Measurements from ENCODE around the gene FZD1.

FZD1 gene

DNA sequence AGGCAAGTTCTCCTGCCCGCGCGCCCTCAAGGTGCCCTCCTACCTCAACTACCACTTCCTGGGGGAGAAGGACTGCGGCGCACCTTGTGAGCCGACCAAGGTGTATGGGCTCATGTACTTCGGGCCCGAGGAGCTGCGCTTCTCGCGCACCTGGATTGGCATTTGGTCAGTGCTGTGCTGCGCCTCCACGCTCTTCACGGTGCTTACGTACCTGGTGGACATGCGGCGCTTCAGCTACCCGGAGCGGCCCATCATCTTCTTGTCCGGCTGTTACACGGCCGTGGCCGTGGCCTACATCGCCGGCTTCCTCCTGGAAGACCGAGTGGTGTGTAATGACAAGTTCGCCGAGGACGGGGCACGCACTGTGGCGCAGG is 1.4 kb downstream of the FZD1 start:
- DNase-seq, result no peak

DNA sequence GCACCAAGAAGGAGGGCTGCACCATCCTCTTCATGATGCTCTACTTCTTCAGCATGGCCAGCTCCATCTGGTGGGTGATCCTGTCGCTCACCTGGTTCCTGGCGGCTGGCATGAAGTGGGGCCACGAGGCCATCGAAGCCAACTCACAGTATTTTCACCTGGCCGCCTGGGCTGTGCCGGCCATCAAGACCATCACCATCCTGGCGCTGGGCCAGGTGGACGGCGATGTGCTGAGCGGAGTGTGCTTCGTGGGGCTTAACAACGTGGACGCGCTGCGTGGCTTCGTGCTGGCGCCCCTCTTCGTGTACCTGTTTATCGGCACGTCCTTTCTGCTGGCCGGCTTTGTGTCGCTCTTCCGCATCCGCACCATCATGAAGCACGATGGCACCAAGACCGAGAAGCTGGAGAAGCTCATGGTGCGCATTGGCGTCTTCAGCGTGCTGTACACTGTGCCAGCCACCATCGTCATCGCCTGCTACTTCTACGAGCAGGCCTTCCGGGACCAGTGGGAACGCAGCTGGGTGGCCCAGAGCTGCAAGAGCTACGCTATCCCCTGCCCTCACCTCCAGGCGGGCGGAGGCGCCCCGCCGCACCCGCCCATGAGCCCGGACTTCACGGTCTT is 1.9 kb downstream of the FZD1 start:
- DNase-seq, result no peak

- no peak for DNase-seq
Measured at GRCh38 chr7:91266689-91267090, 2.5 kb downstream of the FZD1 start.

DNA sequence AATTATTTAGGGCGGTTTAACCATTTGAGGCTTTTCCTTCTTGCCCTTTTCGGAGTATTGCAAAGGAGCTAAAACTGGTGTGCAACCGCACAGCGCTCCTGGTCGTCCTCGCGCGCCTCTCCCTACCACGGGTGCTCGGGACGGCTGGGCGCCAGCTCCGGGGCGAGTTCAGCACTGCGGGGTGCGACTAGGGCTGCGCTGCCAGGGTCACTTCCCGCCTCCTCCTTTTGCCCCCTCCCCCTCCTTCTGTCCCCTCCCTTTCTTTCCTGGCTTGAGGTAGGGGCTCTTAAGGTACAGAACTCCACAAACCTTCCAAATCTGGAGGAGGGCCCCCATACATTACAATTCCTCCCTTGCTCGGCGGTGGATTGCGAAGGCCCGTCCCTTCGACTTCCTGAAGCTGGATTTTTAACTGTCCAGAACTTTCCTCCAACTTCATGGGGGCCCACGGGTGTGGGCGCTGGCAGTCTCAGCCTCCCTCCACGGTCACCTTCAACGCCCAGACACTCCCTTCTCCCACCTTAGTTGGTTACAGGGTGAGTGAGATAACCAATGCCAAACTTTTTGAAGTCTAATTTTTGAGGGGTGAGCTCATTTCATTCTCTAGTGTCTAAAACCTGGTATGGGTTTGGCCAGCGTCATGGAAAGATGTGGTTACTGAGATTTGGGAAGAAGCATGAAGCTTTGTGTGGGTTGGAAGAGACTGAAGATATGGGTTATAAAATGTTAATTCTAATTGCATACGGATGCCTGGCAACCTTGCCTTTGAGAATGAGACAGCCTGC is 3.1 kb downstream of the FZD1 start:
- DNase-seq, result no peak

- no peak for DNase-seq
Measured at GRCh38 chr7:91270372-91270771, 6.1 kb downstream of the FZD1 start.

DNA sequence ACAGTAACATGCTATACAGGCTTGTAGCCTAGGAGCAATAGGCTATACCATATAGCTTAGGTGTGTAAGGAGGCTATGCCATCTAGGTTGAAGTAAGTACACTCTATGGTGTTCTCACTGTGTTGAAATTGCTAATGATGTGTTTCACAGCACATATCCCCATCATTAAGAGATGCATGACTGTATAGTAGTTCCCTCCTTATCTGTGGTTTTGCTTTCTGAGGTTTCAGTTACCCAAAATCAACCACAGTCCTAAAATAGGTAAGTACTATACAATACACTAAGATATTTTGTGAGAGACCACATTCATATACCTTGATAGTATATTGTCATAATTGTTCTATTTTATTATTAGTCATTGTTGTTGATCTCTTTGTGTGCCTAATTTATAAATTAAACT is 12.7 kb downstream of the FZD1 start:
- no peak for DNase-seq

DNA sequence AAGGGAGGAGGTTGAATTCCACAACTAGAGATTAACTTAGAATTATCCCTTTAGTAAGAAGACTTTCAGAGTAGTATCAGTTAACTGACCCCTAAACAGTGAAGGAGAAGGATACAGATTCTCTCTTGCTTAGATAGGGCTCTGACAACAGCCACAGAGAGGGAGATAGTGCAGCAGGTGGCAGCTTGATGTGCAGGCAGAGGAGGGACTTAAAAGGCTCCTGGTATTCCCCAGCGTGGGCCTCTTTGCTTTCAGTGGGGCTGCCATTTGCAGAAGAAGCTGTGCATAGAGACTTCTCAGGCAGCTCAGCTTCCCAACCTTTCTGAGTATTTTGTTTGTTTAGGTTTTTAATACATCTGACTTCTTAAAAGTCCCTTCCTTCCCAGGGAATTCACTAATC is 16.0 kb downstream of the FZD1 start:
- no peak for DNase-seq

DNA sequence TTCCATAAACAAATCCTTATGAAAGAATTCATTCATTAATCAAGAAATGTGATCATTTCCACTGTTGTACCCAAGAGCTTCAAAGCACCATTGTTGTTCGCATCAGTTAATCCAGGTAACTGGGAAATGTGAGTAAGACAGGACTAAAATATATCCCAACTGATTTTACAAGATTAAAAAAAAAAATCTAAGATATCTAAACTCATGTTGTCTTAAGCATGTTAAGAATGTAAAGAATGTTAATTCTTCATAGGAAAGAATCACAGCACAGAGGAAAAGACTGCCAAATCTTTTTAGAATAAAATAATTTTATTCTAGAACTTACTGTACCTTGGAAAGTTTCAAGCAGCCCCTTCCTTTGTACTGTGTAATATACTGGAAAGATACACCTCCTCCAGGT is 16.4 kb downstream of the FZD1 start:
- DNase-seq, result no peak

DNA sequence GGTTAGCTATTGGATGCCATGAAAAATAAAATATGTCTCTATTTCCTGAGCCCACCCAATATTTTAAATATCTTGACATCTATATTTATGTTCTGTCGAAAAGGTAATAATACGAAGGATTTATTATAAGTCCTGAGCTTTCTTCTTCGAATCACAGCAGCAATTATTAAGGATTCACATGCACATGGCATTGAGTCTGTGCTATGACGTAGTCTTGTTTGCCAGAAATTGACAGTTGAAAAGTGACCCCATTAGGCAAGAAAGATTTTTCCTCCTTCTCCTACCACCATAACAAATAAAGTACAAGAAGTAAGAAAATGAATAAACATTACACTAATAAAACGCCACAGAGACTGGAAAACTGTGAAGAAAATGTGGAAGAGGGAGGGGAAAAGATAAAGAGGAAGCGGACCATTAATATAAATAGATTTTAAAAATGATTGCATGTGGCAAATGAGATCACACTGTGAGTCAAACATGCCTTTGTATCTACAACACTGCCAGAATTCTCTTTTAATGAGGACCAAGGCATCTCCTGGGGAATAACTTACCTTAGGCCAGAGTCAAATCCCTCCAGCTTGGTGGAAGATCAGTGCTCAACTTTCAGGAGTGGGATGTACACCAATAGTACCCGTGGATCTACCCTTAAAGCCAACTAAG is 21.6 kb downstream of the FZD1 start:
- no peak for DNase-seq

- DNase-seq, result peak; percentile 72
Measured at GRCh38 chr7:91286432-91286831, 22.2 kb downstream of the FZD1 start.

DNA sequence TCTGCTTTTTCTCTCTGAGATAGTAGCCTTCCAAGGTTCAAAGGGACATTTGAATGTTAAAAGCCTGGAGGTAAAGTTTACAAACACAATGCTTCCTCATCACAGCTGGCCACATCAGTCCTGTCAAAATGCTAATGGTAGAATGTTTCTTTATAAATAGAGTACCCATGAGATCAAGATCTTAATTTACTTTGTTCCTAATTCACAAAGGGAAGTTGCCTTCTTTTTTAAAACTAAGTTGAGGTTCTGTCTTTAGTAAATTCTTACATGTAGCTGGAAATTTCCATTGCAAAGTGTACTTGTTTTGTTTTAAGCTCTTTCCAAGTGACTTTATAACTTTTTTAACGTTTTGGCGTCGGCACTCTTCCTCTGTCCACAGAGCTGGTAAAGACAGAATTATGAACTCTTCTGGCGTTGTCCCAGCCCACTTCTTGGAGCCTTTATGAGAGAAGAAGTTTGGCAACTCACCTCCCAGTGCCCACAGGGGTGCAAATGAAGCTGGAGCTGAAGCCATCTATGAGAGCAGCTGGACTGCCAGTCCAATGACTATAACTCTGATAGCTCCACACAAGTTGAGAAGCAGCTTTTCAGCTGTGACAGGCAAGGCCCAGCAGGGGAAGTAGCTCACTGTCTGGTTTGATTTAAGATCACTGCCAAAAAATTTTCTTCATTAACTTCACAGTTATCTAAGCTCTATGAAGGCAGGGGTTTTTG is 23.3 kb downstream of the FZD1 start:
- DNase-seq, result no peak

DNA sequence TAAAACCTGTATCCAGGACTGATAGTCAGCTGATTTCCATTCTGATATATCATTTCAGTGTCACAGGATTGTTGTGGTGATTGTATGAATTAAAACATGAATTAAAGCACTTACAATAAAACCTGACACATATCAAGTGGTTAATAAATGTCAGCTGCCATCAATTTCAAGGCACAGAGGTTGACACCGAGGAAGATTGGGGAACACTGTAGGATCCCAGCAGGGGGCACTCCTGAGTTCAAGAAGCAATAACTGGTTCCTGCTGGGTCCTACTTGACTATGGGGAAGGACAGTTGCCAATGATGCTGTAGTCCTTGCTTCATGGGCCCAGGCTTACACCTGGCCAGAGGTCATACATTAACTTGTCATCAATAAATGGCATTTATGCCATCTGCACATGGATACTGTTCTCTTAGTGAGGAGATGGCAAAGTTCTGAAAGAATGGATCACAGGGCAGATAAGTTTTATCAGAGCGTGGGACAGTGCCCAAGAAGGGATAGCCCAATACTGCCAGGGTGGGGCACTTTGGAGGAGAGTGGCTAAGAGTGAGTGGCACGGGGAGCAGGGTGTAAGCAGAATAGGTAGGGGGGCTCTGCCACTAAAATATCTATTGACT is 24.1 kb downstream of the FZD1 start:
- DNase-seq, result no peak

- DNase-seq, result no peak
Measured at GRCh38 chr7:91289633-91290254, 25.5 kb downstream of the FZD1 start.

DNA sequence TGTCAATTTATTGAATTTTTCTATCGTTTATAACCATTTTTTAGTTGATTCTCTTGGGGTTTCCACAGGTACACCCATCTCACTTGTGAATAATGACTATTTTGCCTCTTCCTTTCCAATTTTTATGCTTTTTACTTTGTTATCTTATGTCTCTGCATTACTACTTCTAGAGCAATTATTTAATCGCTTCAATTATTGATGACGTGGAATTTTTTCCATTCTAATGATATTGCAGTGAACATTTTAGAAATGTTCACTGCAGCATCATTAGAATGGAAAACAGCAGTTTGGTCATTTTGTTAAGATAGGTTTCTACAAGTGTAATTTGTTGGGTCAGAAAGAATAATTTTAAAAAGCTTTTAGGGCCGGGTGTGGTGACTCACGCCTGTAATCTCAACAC is 27.1 kb downstream of the FZD1 start:
- no peak for DNase-seq

GRCh38 chr7:91291902-91292301 is 27.7 kb downstream of the FZD1 start:
- no peak for DNase-seq

DNA sequence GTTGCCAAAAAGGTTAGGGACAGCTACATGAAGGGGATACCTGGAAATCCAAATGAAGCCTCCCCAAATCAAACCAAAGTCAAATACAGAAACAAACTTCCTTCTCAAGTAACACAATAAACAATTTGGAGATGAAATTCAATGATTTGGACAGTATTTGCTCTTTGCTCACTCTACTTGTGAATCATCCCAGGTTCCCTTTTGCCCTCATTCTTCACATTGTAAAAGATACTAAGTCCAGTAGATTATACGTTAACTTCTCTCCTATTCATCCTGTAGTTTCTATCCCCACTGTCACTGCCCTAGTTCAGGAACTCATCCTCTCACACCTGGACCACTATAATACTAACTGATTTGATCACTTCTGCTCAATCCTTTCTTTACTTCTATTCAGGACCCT is 28.3 kb downstream of the FZD1 start:
- no peak for DNase-seq

- DNase-seq, result no peak
Measured at GRCh38 chr7:91293136-91293535, 28.9 kb downstream of the FZD1 start.

GRCh38 chr7:91293840-91294239 is 29.6 kb downstream of the FZD1 start:
- no peak for DNase-seq

DNA sequence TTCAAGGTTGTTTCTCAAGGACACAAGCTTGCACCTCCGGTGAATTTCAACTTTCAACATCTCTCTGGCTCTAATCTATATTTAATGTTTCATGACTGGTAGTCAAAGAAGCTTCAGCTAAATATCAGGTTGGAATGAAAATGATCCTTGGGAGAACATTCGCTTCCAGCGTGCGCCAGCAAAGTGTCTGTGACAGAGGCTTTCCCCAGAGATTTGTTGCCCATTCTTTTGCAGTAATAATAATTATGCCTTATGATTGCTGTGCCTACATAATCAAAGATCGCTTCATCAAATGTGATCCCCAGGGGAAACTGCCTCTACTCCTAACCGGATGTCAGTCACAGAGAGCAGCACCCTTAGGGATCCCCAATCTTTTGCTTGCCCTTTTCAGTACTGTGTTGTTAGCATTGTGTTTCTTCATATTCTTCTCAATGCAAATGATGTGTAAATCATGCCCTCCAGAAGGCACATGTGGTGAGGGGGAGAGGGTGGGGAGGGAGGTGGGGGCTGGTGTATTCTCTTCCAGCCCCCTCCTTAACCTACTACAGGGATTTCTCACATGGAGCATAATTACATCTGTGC is 30.5 kb downstream of the FZD1 start:
- DNase-seq, result no peak

DNA sequence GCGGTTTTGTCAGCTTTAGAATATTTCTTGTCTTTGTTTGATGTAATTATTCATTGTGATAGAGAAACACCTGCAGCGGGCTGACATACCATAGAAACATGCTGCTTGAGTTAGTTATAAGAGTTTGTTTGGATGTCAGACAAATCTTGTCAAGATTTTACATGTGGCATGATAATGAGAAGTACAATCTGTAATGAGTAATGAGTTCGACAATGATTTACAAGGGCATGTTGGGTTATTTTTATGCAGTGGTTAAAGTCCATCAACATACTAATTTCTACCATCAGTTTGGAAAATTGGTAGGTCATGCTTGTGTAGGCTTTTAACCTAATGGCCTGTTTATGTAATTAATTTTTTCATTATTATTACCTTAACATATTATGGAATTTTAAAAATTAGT is 31.3 kb downstream of the FZD1 start:
- DNase-seq, result no peak

DNA sequence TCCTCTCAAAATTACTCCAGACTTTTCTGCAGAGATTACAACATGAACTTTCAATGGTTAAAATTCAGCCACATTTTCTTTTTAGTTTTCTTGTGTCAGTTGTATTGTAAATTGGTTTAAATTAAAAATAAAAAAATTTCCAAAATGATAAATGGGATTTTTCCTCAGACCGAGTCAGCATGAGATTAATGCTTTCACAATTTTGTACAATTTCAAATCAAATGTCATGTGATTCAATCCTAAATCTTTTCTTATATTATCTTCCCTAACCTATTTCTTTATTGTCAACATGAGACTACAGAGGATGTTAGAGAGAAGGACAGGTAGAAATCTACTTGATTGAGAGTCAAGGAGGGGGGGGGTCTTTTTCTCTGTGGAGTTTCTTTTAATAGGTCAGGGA is 33.7 kb downstream of the FZD1 start:
- no peak for DNase-seq

All from NCI-H1417 treated with DMSO at 0.1 percent for 48 hours (cell line).